ENCODE data around the gene MAGI1. TPM values are rescaled to one million over a fixed set of nuclear protein-coding genes. Genes with fewer than 3 reads are reported as not detected.
A peak's percentile ranks its signal among the peaks of the same experiment; 100 is the strongest.
"Not testable (repeated sequence)": the region's sequence is repeated elsewhere in the genome, so short reads cannot be mapped to it uniquely, and the experiment has no call there.

Gene MAGI1
- total RNA-seq, 1 donor from 2014 or later: 18.7 TPM

DNA sequence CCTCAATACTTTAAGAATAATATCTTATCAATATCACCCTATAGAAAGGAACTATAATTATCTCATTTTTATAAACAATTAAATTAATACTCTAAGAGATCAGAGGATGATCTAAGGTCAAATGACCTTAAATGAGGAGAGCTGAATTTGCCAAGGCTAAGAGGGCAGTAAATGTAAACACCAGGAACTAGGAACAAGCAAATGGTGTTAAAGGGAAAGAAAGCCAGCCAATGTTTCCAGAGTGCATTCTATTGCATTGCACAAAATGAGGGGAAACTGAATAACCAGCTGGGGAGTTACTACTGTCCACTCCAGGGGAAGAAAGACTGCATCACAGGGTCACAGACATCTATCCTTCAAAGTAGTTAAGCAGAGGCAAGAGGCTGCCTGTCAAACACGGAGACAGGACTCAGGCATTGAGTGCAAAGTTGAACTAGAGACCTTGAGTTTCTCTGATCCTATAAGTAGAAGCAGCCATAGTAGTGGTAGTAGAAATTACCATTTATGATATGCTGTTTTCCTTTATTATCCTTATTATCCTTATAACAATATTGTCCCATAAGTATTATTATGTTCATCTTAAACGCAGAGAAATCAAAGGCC lies 466.4 kb downstream of the MAGI1 start:
- TF ChIP-seq, protein P1, sequence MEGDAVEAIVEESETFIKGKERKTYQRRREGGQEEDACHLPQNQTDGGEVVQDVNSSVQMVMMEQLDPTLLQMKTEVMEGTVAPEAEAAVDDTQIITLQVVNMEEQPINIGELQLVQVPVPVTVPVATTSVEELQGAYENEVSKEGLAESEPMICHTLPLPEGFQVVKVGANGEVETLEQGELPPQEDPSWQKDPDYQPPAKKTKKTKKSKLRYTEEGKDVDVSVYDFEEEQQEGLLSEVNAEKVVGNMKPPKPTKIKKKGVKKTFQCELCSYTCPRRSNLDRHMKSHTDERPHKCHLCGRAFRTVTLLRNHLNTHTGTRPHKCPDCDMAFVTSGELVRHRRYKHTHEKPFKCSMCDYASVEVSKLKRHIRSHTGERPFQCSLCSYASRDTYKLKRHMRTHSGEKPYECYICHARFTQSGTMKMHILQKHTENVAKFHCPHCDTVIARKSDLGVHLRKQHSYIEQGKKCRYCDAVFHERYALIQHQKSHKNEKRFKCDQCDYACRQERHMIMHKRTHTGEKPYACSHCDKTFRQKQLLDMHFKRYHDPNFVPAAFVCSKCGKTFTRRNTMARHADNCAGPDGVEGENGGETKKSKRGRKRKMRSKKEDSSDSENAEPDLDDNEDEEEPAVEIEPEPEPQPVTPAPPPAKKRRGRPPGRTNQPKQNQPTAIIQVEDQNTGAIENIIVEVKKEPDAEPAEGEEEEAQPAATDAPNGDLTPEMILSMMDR (IDR thresholded peaks at IDR 0.05): no peak
- Mint-ChIP-seq H3K9me3 (ENCODE audit: low read depth) (peaks cover 2% of the 10 kb centered on the region), H3K27me3 (ENCODE audit: low read depth) (no peaks in the 10 kb centered on the region), H3K27ac (ENCODE audit: unreplicated experiment) (no peak overlapping the region), H3K36me3 (ENCODE audit: low read depth) (no peaks in the 10 kb centered on the region), H3K4me3 (ENCODE audit: unreplicated experiment) (no peak overlapping the region), H3K4me1 (ENCODE audit: low read depth) (peaks cover 55% of the 10 kb centered on the region)
- no peak for DNase-seq (ENCODE audit: low spot score)

GRCh38 chr3:65569845-65570405 lies 468.8 kb downstream of the MAGI1 start:
- Mint-ChIP-seq H3K4me1 (ENCODE audit: low read depth) (peaks cover 33% of the 10 kb centered on the region), H3K27ac (ENCODE audit: unreplicated experiment) (no peak overlapping the region), H3K36me3 (ENCODE audit: low read depth) (no peaks in the 10 kb centered on the region), H3K9me3 (ENCODE audit: low read depth) (peaks cover 2% of the 10 kb centered on the region), H3K27me3 (ENCODE audit: low read depth) (no peaks in the 10 kb centered on the region), H3K4me3 (ENCODE audit: unreplicated experiment) (no peak overlapping the region)
- DNase-seq (ENCODE audit: low spot score): no peak
- TF ChIP-seq, protein P1 (IDR thresholded peaks at IDR 0.05): peak; percentile 53

DNA sequence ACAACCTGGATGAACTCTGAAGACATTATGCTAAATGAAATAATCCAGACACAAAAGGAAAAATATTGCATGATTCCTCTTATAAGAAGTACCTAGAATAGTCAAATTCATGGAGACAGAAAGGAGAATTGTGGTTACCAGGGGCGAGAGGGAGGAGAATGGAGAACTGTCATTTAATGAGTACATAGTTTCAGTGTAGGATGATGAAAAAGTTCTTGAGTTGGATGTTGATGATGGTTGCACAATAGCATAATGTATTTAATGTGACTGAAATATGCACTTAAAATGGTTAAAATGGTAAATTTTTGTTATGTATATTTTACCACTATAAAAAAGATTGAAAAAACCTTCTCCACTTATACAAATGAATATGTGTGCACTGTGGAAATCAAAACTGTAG lies 469.6 kb downstream of the MAGI1 start:
- no peaks in the 10 kb centered on the region for H3K27me3 Mint-ChIP-seq (ENCODE audit: low read depth)
- H3K9me3 Mint-ChIP-seq (ENCODE audit: low read depth): peaks cover 2% of the 10 kb centered on the region
- H3K4me3 Mint-ChIP-seq (ENCODE audit: unreplicated experiment): no peak overlapping the region
- H3K4me1 Mint-ChIP-seq (ENCODE audit: low read depth): peaks cover 27% of the 10 kb centered on the region
- H3K27ac Mint-ChIP-seq (ENCODE audit: unreplicated experiment): no peak overlapping the region
- no peak for DNase-seq (ENCODE audit: low spot score)
- TF ChIP-seq, protein P1 (IDR thresholded peaks at IDR 0.05): no peak
- no peaks in the 10 kb centered on the region for H3K36me3 Mint-ChIP-seq (ENCODE audit: low read depth)

DNA sequence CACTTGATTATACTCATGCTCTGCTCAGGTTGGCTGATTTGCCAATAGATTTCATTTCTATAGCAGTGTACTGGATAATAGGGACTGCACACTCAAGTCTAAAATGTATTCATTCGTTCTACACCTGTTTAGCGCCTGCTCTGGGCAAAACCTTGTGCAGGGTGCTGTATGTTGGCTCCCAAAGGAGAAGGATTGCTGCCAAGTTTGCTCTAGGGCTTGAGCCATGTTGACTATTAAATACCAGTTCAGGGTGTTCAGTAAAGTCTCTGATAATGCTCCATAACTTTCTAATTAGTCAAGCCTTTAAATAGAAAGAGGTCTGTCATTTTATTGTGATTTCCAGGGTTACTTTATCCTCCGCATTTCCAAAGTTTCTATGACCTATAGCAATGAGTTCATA lies 470.2 kb downstream of the MAGI1 start:
- no peak overlapping the region for H3K27ac Mint-ChIP-seq (ENCODE audit: unreplicated experiment)
- peaks cover 27% of the 10 kb centered on the region for H3K4me1 Mint-ChIP-seq (ENCODE audit: low read depth)
- TF ChIP-seq, protein P1 (IDR thresholded peaks at IDR 0.05): no peak
- H3K4me3 Mint-ChIP-seq (ENCODE audit: unreplicated experiment): no peak overlapping the region
- peaks cover 1% of the 10 kb centered on the region for H3K9me3 Mint-ChIP-seq (ENCODE audit: low read depth)
- no peak for DNase-seq (ENCODE audit: low spot score)
- H3K27me3 Mint-ChIP-seq (ENCODE audit: low read depth): no peaks in the 10 kb centered on the region
- H3K36me3 Mint-ChIP-seq (ENCODE audit: low read depth): no peaks in the 10 kb centered on the region

DNA sequence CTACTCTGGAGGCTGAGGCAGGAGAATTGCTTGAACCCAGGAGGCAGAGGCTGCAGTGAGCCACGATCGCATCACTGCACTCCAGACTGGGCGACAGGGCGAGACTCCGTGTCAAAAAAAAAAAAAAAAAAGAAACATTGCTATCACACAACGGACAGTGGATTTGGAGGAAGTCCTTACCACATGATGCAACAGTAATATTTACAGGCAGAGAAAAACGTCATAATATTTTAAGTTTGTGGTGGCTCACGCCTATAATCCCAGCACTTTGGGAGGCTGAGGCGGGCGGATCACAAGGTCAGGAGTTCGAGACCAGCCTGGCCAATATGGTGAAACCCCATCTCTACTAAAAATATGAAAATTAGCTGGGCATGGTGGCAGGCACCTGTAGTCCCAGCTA lies 473.0 kb downstream of the MAGI1 start:
- H3K27ac Mint-ChIP-seq (ENCODE audit: unreplicated experiment); DNase-seq (ENCODE audit: low spot score); H3K4me3 Mint-ChIP-seq (ENCODE audit: unreplicated experiment); H3K36me3 Mint-ChIP-seq (ENCODE audit: low read depth); H3K27me3 Mint-ChIP-seq (ENCODE audit: low read depth); H3K9me3 Mint-ChIP-seq (ENCODE audit: low read depth): not testable (repeated sequence)
- H3K4me1 Mint-ChIP-seq (ENCODE audit: low read depth): peaks cover 24% of the 10 kb centered on the region

DNA sequence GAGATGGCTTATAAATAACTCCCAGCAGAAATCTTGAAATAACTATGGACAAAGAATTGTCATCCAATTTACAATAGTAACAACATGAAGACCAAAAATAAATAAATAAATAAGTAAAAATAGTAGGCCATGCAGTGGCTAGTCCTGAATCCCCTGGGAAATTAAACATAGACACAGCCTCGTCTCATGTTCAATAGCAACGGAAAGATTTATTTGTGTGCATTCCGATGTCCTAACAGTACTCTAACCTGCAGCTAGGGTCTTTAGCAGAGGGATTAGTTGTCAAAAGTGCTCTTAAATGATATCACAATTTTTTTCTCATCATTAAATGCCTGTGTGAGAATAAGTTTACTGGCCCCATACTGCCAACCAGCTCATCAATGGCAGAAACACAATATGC lies 474.2 kb downstream of the MAGI1 start:
- Mint-ChIP-seq H3K4me3 (ENCODE audit: unreplicated experiment) (no peak overlapping the region), H3K4me1 (ENCODE audit: low read depth) (peaks cover 18% of the 10 kb centered on the region), H3K27me3 (ENCODE audit: low read depth) (no peaks in the 10 kb centered on the region), H3K9me3 (ENCODE audit: low read depth) (no peaks in the 10 kb centered on the region), H3K27ac (ENCODE audit: unreplicated experiment) (no peak overlapping the region), H3K36me3 (ENCODE audit: low read depth) (no peaks in the 10 kb centered on the region)
- DNase-seq (ENCODE audit: low spot score): no peak
- TF ChIP-seq, protein P1 (IDR thresholded peaks at IDR 0.05): no peak
